Type B pancreatic cell (in vitro differentiated cells): ENCODE measurements around the gene MICAL1. TPM values are rescaled to one million over a fixed set of nuclear protein-coding genes. Genes with fewer than 3 reads are reported as not detected.

Experiments
- DNase-seq: peaks from one replicate; pipeline ENCODE4 v3.0.0; 2021; ENCODE audit warnings: mixed read lengths; ENCODE audit not compliant: unreplicated experiment; ENCODE audit errors: extremely low spot score
- H3K27ac Mint-ChIP-seq: 2 replicates; pipeline ENCODE4 v1.8.0; 2021; ENCODE audit warnings: mild to moderate bottlenecking, mixed read lengths
- H3K27me3 Mint-ChIP-seq: 2 replicates; pipeline ENCODE4 v1.8.0; 2021; ENCODE audit warnings: mixed read lengths
- H3K36me3 Mint-ChIP-seq: 2 replicates; pipeline ENCODE4 v1.8.0; 2021; ENCODE audit warnings: mixed read lengths
- H3K4me1 Mint-ChIP-seq: one replicate; pipeline ENCODE4 v1.8.0; 2021; ENCODE audit warnings: mixed read lengths; ENCODE audit not compliant: unreplicated experiment
- H3K4me3 Mint-ChIP-seq: 2 replicates; pipeline ENCODE4 v1.8.0; 2021; ENCODE audit warnings: mild to moderate bottlenecking, mixed read lengths
- H3K9me3 Mint-ChIP-seq: 2 replicates; pipeline ENCODE4 v1.8.0; 2021; ENCODE audit warnings: mixed read lengths
- CTCF ChIP-seq: fragments of 200-600 bp; sonication (generic); conservative IDR thresholded peaks from 2 replicates; pipeline ENCODE4 v1.5.0; 2021; ENCODE audit warnings: antibody characterized with exemption, mild to moderate bottlenecking
- total RNA-seq: library from RNA; stranded (reverse); gene quantifications from 2 replicates; pipeline ENCODE4 v1.2.1, GENCODE V29; 2021; ENCODE audit warnings: low replicate concordance

Gene MICAL1
- total RNA-seq, 1 donor from 2014 or later, result 49.7 TPM

GRCh38 chr6:109480993-109481480 is 25.5 kb upstream of the MICAL1 start:
- H3K4me1 Mint-ChIP-seq, result peaks cover 41% of the 10 kb centered on the region
- H3K4me3 Mint-ChIP-seq, result peak overlapping the region; percentile 97
- H3K27ac Mint-ChIP-seq, result no peak overlapping the region
- no peaks in the 10 kb centered on the region for H3K27me3 Mint-ChIP-seq
- no peak for TF ChIP-seq CTCF
- H3K9me3 Mint-ChIP-seq, result no peaks in the 10 kb centered on the region
- DNase-seq, result no peak
- peaks cover 29% of the 10 kb centered on the region for H3K36me3 Mint-ChIP-seq

GRCh38 chr6:109478841-109479624 is 23.5 kb upstream of the MICAL1 start:
- peaks cover 41% of the 10 kb centered on the region for H3K4me1 Mint-ChIP-seq
- peaks cover 42% of the 10 kb centered on the region for H3K36me3 Mint-ChIP-seq
- no peak for TF ChIP-seq CTCF
- H3K9me3 Mint-ChIP-seq, result no peaks in the 10 kb centered on the region
- H3K27ac Mint-ChIP-seq, result peak overlapping the region; percentile 37
- peak overlapping the region; percentile 76 for H3K4me3 Mint-ChIP-seq
- no peak for DNase-seq
- no peaks in the 10 kb centered on the region for H3K27me3 Mint-ChIP-seq

GRCh38 chr6:109478222-109478805 is 22.7 kb upstream of the MICAL1 start:
- H3K36me3 Mint-ChIP-seq, result peaks cover 46% of the 10 kb centered on the region
- peak overlapping the region; percentile 76 for H3K4me3 Mint-ChIP-seq
- DNase-seq, result no peak
- peaks cover 41% of the 10 kb centered on the region for H3K4me1 Mint-ChIP-seq
- peak overlapping the region; percentile 53 for H3K27ac Mint-ChIP-seq
- no peaks in the 10 kb centered on the region for H3K27me3 Mint-ChIP-seq
- H3K9me3 Mint-ChIP-seq, result no peaks in the 10 kb centered on the region
- no peak for TF ChIP-seq CTCF

GRCh38 chr6:109477725-109478124 is 22.2 kb upstream of the MICAL1 start:
- Mint-ChIP-seq H3K9me3 (no peaks in the 10 kb centered on the region), H3K27me3 (no peaks in the 10 kb centered on the region), H3K4me3 (peak overlapping the region; percentile 76), H3K36me3 (peaks cover 51% of the 10 kb centered on the region), H3K27ac (peak overlapping the region; percentile 53), H3K4me1 (peaks cover 41% of the 10 kb centered on the region)
- no peak for DNase-seq
- TF ChIP-seq CTCF, result no peak

- Mint-ChIP-seq H3K27me3 (no peaks in the 10 kb centered on the region), H3K27ac (peak overlapping the region; percentile 53), H3K4me3 (peak overlapping the region; percentile 76), H3K4me1 (peaks cover 37% of the 10 kb centered on the region), H3K9me3 (no peaks in the 10 kb centered on the region), H3K36me3 (peaks cover 53% of the 10 kb centered on the region)
- TF ChIP-seq CTCF, result no peak
- no peak for DNase-seq
Measured at GRCh38 chr6:109477184-109477583, 21.6 kb upstream of the MICAL1 start.
